ENCODE data around the gene NFIA. TPM values are rescaled to one million over a fixed set of nuclear protein-coding genes. Genes with fewer than 3 reads are reported as not detected.

Gene NFIA
- total and polyA plus RNA-seq, 12 donors, result 11.2 to 117 (median 92.5) TPM

DNA sequence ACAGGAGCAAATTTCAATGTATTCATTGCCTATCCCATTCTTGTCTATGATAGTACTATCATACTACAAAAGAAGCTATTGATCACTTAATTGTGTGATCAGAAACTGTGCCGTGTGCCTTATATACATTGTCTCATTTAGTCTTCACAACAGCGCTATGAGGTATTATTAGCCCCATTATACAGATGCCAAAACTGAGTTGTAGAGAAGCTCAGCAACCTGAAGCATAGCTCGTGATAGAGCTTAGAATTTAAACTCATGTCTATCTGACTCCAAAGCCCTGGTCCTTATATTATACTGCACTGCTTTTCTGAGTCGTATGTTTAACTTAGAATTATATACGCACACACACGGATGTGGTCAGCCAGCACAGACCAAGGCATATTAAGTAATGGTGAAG lies 315.1 kb downstream of the NFIA start:
- no peaks in the 10 kb centered on the region for H3K27me3 ChIP-seq
- TF ChIP-seq, protein P1, sequence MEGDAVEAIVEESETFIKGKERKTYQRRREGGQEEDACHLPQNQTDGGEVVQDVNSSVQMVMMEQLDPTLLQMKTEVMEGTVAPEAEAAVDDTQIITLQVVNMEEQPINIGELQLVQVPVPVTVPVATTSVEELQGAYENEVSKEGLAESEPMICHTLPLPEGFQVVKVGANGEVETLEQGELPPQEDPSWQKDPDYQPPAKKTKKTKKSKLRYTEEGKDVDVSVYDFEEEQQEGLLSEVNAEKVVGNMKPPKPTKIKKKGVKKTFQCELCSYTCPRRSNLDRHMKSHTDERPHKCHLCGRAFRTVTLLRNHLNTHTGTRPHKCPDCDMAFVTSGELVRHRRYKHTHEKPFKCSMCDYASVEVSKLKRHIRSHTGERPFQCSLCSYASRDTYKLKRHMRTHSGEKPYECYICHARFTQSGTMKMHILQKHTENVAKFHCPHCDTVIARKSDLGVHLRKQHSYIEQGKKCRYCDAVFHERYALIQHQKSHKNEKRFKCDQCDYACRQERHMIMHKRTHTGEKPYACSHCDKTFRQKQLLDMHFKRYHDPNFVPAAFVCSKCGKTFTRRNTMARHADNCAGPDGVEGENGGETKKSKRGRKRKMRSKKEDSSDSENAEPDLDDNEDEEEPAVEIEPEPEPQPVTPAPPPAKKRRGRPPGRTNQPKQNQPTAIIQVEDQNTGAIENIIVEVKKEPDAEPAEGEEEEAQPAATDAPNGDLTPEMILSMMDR (IDR thresholded peaks at IDR 0.05), result no peak
- no peaks in the 10 kb centered on the region for H3K9me3 ChIP-seq
- H3K4me1 ChIP-seq, result peaks cover 0 to 27% (median 8%) of the 10 kb centered on the region in 9 donors
- H3K36me3 ChIP-seq, result peaks cover 0 to 7% (median 0%) of the 10 kb centered on the region in 9 donors
- WGBS, 2 donors, result 97 to 98% methylated on average over 6 of the region's 6 CpGs
- no peak overlapping the region for H3K27ac ChIP-seq
- no peak for ATAC-seq
- no peak overlapping the region for H3K4me3 ChIP-seq
- intact Hi-C loops (cut with DNase I), result no loop called here
- DNase-seq, result no peak

DNA sequence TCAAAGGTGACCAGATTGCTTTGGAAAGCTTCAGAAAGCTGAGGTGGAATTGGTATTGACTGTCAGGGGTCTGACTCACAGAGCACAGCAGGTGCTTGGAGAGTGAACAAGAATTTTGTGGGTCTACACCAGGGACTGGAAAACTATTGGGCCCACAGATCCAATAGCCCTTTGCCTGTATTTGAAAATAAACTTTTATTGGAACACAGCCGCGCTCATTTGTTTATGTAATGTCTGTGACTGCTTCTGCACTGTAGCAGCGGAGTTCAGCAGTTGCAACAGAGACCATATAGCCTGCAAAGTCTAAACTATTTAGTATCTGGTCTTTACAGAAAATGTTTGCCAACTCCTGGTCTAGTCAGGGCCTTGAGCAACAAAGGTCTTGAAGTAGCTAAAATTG lies 315.6 kb downstream of the NFIA start:
- ATAC-seq, result no peak

DNA sequence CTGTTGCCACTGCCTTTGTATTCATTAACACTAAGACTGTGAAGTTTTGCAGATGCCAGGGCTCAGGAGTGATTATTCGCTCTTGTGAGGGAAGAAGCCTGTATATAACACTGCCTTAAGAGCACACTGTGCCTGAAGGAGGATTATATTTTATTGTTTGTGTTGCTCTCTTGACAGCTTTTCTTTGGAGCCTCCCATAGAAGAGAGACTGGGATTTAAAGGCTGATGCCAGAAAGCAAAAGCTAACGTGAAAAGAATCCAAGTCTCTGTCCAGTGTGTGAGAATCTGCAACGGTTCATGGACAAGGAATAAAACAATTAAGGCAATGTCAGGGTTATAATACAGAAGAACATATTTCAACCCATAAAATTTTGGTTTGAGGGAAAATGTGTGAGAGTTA lies 316.8 kb downstream of the NFIA start:
- TF ChIP-seq, protein P1 (IDR thresholded peaks at IDR 0.05), result no peak
- peaks cover 3 to 36% (median 23%) of the 10 kb centered on the region in 9 donors for H3K4me1 ChIP-seq
- intact Hi-C loops (cut with DNase I), result loop anchor here in 1 of 10 donors (2.0 kb wide), 1 partner anchor 32 kb away; no protein-coding TSS in a partner anchor
- H3K4me3 ChIP-seq, result no peak overlapping the region
- DNase-seq (no peak), ATAC-seq (peak in 1 of 8 donors; percentile 23)
- H3K9me3 ChIP-seq, result no peaks in the 10 kb centered on the region
- H3K27ac ChIP-seq, result peak overlapping the region in 4 of 10 donors; percentile 4 to 46 (median 29)
- H3K27me3 ChIP-seq, result no peaks in the 10 kb centered on the region
- 47 to 50% methylated on average over 3 of the region's 3 CpGs for WGBS, 2 donors
- H3K36me3 ChIP-seq, result peaks cover 0 to 9% (median 0%) of the 10 kb centered on the region in 9 donors

More for the DNA sequence above, 315.6 kb downstream of the NFIA start:
- peaks cover 0 to 7% (median 0%) of the 10 kb centered on the region in 9 donors for H3K36me3 ChIP-seq
- no peaks in the 10 kb centered on the region for H3K27me3 ChIP-seq
- H3K4me1 ChIP-seq, result peaks cover 0 to 27% (median 10%) of the 10 kb centered on the region in 9 donors
- 93 to 94% methylated on average over 3 of the region's 3 CpGs for WGBS, 2 donors
- TF ChIP-seq, protein P1 (IDR thresholded peaks at IDR 0.05), result no peak
- no peak overlapping the region for H3K27ac ChIP-seq
- intact Hi-C loops (cut with DNase I), result loop anchor here in 1 of 10 donors (2.0 kb wide), 1 partner anchor 31 kb away; no protein-coding TSS in a partner anchor
- no peak for DNase-seq
- no peak overlapping the region for H3K4me3 ChIP-seq
- H3K9me3 ChIP-seq, result no peaks in the 10 kb centered on the region

DNA sequence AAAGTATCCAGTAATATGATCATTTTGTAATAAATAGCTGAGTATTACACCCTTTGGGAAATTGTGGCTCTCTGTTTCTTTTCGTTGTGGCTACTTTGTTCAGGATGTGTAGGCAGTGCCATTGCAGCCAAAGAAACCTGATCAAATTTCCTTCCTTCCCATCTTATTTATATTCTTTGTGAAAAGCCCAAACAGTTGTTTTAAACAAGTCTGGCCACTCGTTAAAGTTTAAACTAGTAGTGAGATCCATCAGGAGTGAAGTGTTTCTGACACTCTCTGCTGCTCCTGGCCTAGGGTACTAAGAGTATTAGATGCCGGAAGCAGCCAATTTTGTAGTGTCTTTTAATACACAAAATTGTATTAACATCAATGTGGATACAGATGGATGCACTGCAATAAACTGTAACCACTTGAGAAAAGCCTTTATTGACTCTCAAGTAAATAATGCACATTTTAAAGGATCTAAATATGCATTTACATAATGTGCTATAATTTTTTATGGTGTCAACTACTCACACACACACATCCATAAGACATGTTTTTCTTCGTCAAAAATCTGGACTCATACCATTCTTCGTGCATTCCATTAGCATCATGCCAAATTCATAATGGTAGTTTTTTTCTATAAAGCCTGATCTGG lies 317.9 kb downstream of the NFIA start:
- TF ChIP-seq, protein P1 (IDR thresholded peaks at IDR 0.05), result no peak
- Histone ChIP-seq H3K9me3 (no peaks in the 10 kb centered on the region), H3K27ac (peak overlapping the region in 4 of 10 donors; percentile 1 to 46 (median 29)), H3K27me3 (no peaks in the 10 kb centered on the region), H3K4me3 (no peak overlapping the region), H3K36me3 (peaks cover 0 to 13% (median 0%) of the 10 kb centered on the region in 9 donors), H3K4me1 (peaks cover 3 to 47% (median 29%) of the 10 kb centered on the region in 9 donors)
- intact Hi-C loops (cut with DNase I), result no loop called here
- ATAC-seq (no peak), DNase-seq (no peak)
- 70 to 74% methylated on average over 5 of the region's 5 CpGs for WGBS, 2 donors
